ENCODE measurements around the gene MPG.

MPG gene

GRCh38 chr16:69181-69580 is 8.8 kb upstream of the MPG start:
- no peak overlapping the region for H3K4me3 Mint-ChIP-seq
- ATAC-seq: no peak
- H3K27me3 Mint-ChIP-seq: peaks cover 42% of the 10 kb centered on the region
- H3K36me3 Mint-ChIP-seq: no peaks in the 10 kb centered on the region
- peaks cover 15% of the 10 kb centered on the region for H3K4me1 Mint-ChIP-seq
- H3K9me3 Mint-ChIP-seq: no peaks in the 10 kb centered on the region
- H3K27ac Mint-ChIP-seq: no peak overlapping the region

GRCh38 chr16:71210-71539 is 6.8 kb upstream of the MPG start:
- Mint-ChIP-seq H3K36me3 (no peaks in the 10 kb centered on the region), H3K27ac (no peak overlapping the region), H3K4me1 (peaks cover 12% of the 10 kb centered on the region), H3K9me3 (no peaks in the 10 kb centered on the region), H3K27me3 (peaks cover 42% of the 10 kb centered on the region), H3K4me3 (no peak overlapping the region)
- no peak for ATAC-seq

GRCh38 chr16:71540-72401 is 6.3 kb upstream of the MPG start:
- H3K4me3 Mint-ChIP-seq: peak overlapping the region; percentile 34
- ATAC-seq: no peak
- H3K9me3 Mint-ChIP-seq: no peaks in the 10 kb centered on the region
- no peaks in the 10 kb centered on the region for H3K36me3 Mint-ChIP-seq
- H3K4me1 Mint-ChIP-seq: peaks cover 18% of the 10 kb centered on the region
- peaks cover 42% of the 10 kb centered on the region for H3K27me3 Mint-ChIP-seq
- H3K27ac Mint-ChIP-seq: no peak overlapping the region

- peak within 1 kb of the TSS; percentile 54 for H3K4me3 Mint-ChIP-seq
- H3K4me1 Mint-ChIP-seq: peaks cover 24% of the 10 kb centered on the region
- H3K27ac Mint-ChIP-seq: no peak within 1 kb of the TSS
- peaks cover 36% of the 10 kb centered on the region for H3K27me3 Mint-ChIP-seq
- peak; percentile 9 for ATAC-seq
- no peaks in the 10 kb centered on the region for H3K36me3 Mint-ChIP-seq
- H3K9me3 Mint-ChIP-seq: no peaks in the 10 kb centered on the region
Observed at GRCh38 chr16:72561-73548, 5.2 kb upstream of the MPG start, which contains the start of gene RHBDF1. RHBDF1 (minus strand) TSS chr16:72631; CDS start chr16:65015, 7,616 bp downstream.

GRCh38 chr16:74051-74746 is 3.8 kb upstream of the MPG start:
- no peaks in the 10 kb centered on the region for H3K36me3 Mint-ChIP-seq
- peaks cover 33% of the 10 kb centered on the region for H3K27me3 Mint-ChIP-seq
- H3K4me3 Mint-ChIP-seq: no peak overlapping the region
- peaks cover 32% of the 10 kb centered on the region for H3K4me1 Mint-ChIP-seq
- no peak for ATAC-seq
- H3K9me3 Mint-ChIP-seq: no peaks in the 10 kb centered on the region
- H3K27ac Mint-ChIP-seq: no peak overlapping the region

- Mint-ChIP-seq H3K27me3 (peaks cover 33% of the 10 kb centered on the region), H3K27ac (no peak overlapping the region), H3K4me1 (peaks cover 39% of the 10 kb centered on the region), H3K36me3 (no peaks in the 10 kb centered on the region), H3K9me3 (no peaks in the 10 kb centered on the region), H3K4me3 (no peak overlapping the region)
- ATAC-seq: no peak
Observed at GRCh38 chr16:74747-75334, 3.2 kb upstream of the MPG start.

GRCh38 chr16:75580-76501 is 2.2 kb upstream of the MPG start:
- Mint-ChIP-seq H3K36me3 (no peaks in the 10 kb centered on the region), H3K27ac (peak overlapping the region; percentile 80), H3K4me1 (peaks cover 46% of the 10 kb centered on the region), H3K27me3 (peaks cover 27% of the 10 kb centered on the region), H3K9me3 (no peaks in the 10 kb centered on the region), H3K4me3 (no peak overlapping the region)
- no peak for ATAC-seq

GRCh38 chr16:76535-77272 is 1.3 kb upstream of the MPG start:
- H3K4me1 Mint-ChIP-seq: peaks cover 50% of the 10 kb centered on the region
- H3K27me3 Mint-ChIP-seq: peaks cover 18% of the 10 kb centered on the region
- peak overlapping the region; percentile 90 for H3K4me3 Mint-ChIP-seq
- H3K27ac Mint-ChIP-seq: peak overlapping the region; percentile 80
- H3K36me3 Mint-ChIP-seq: no peaks in the 10 kb centered on the region
- no peak for ATAC-seq
- no peaks in the 10 kb centered on the region for H3K9me3 Mint-ChIP-seq

- H3K27ac Mint-ChIP-seq: peak overlapping the region; percentile 80
- peaks cover 2% of the 10 kb centered on the region for H3K36me3 Mint-ChIP-seq
- H3K9me3 Mint-ChIP-seq: no peaks in the 10 kb centered on the region
- peaks cover 18% of the 10 kb centered on the region for H3K27me3 Mint-ChIP-seq
- H3K4me1 Mint-ChIP-seq: peaks cover 53% of the 10 kb centered on the region
- H3K4me3 Mint-ChIP-seq: peak overlapping the region; percentile 90
- peak; percentile 62 for ATAC-seq
Observed at GRCh38 chr16:77273-77806, 685 bp upstream of the MPG start.

GRCh38 chr16:78444-79150 is 572 bp downstream of the MPG start:
- peaks cover 14% of the 10 kb centered on the region for H3K36me3 Mint-ChIP-seq
- peak overlapping the region; percentile 80 for H3K27ac Mint-ChIP-seq
- peaks cover 57% of the 10 kb centered on the region for H3K4me1 Mint-ChIP-seq
- H3K9me3 Mint-ChIP-seq: no peaks in the 10 kb centered on the region
- H3K27me3 Mint-ChIP-seq: peaks cover 7% of the 10 kb centered on the region
- H3K4me3 Mint-ChIP-seq: peak overlapping the region; percentile 90
- ATAC-seq: peak; percentile 13

GRCh38 chr16:79151-80054 is 1.4 kb downstream of the MPG start:
- Mint-ChIP-seq H3K27ac (peak overlapping the region; percentile 80), H3K27me3 (no peaks in the 10 kb centered on the region), H3K36me3 (peaks cover 19% of the 10 kb centered on the region), H3K9me3 (no peaks in the 10 kb centered on the region), H3K4me1 (peaks cover 65% of the 10 kb centered on the region), H3K4me3 (peak overlapping the region; percentile 90)
- no peak for ATAC-seq

GRCh38 chr16:83060-83603 is 5.1 kb downstream of the MPG start:
- no peaks in the 10 kb centered on the region for H3K9me3 Mint-ChIP-seq

More at GRCh38 chr16:83060-83603, 5.1 kb downstream of the MPG start:
- peak overlapping the region; percentile 51 for H3K4me3 Mint-ChIP-seq
- peak overlapping the region; percentile 86 for H3K27ac Mint-ChIP-seq
- peaks cover 66% of the 10 kb centered on the region for H3K4me1 Mint-ChIP-seq
- no peaks in the 10 kb centered on the region for H3K27me3 Mint-ChIP-seq
- peaks cover 48% of the 10 kb centered on the region for H3K36me3 Mint-ChIP-seq
- no peak for ATAC-seq

All from stimulated activated memory B cell treated with anti-CD40 and anti-IgM and Interleukin-4, amounts not matched to agents 10 μg/mL and 1 μg/mL and 100 μg/mL, for 72 hours (primary cell).